Thoracic aorta endothelial cell (primary cell): ENCODE measurements around the gene CLEC4E. TPM values are rescaled to one million over a fixed set of nuclear protein-coding genes. Genes with fewer than 3 reads are reported as not detected.

ENCODE experiments used
- small RNA-seq: library from RNA; depleted of rRNA; stranded (forward); fragments of <200 nt; gene quantifications from one replicate; pipeline ENCODE3, GENCODE V24; 2012
- total RNA-seq: library from RNA; depleted of rRNA; stranded (reverse); fragments of >200 nt; gene quantifications from 2 replicates; pipeline ENCODE4 v1.2.3, GENCODE V29; 2012

Gene CLEC4E, protein sequence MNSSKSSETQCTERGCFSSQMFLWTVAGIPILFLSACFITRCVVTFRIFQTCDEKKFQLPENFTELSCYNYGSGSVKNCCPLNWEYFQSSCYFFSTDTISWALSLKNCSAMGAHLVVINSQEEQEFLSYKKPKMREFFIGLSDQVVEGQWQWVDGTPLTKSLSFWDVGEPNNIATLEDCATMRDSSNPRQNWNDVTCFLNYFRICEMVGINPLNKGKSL
- total RNA-seq: not detected in 2 replicates

DNA sequence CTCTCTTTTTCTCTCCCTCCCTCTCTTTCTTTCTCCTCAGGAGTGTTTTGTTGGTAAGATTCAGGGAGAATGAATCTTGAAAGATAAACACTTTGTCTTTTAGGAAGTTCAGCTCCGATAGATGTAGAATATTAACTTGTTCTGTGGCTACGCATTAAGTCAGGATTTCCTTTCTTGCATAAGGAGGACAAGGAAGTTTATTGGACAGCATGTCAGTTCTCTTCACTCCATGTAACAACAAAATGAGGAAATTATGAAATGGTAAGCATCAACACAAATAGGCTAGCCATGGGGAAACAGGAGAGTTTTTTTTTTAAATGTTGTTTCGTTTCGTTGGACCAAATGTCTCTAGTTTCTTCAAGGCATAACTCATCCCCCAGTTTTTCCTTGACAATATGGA, at the start of gene CLEC4E:
Gene CLEC4E (minus strand): TSS at position 75 of the 400 bp plus-strand sequence. CDS start 108 bp downstream, outside the sequence.

DNA sequence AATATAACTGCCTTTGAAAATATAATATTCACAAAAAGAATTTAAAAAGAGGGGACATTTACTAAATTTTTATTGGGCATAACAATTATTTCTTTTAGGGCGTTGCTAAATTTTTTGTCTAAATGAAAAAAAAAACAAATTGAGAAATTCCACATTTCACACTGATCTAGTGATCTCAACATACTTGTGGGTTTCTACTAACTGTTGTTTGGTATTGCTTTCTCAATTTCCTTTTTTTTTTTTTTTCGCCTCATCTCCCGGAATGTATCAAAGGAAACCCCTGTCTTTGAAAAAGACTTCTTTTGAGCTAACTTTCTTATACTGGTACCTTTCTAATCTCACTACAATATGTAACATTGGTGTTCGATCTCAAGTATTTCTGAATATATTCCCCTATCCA, 27.4 kb downstream of the CLEC4E start, which contains the start of gene CLEC4D:
Gene CLEC4D (plus strand): TSS at position 248 of the 400 bp plus-strand sequence. CDS start 230 bp downstream, outside the sequence.

Small RNA genes lying within 50 kb of the gene (small RNA-seq; reads per million reads assigned to genes)
- not detected for gene RNU6-275P

Other genes with a start within 250 kb of the CLEC4E start
- not detected in 2 replicates for gene CLEC6A, start 84.9 kb downstream of the CLEC4E start, total RNA-seq
- not detected in 2 replicates for gene CLEC4D, start 27.4 kb downstream of the CLEC4E start, total RNA-seq
- not detected in 2 replicates for gene AICDA, start 72.0 kb upstream of the CLEC4E start, total RNA-seq
- gene MFAP5, start 121.9 kb upstream of the CLEC4E start, total RNA-seq: 0.13 TPM in 1 of 2 replicates, not detected in the other
- gene RIMKLB, start 157.1 kb upstream of the CLEC4E start, total RNA-seq: 77.1 and 105 TPM in 2 replicates